Measurements from ENCODE around the gene KCNC3.
"Not testable (repeated sequence)": the region's sequence is repeated elsewhere in the genome, so short reads cannot be mapped to it uniquely, and the experiment has no call there.

Gene KCNC3

DNA sequence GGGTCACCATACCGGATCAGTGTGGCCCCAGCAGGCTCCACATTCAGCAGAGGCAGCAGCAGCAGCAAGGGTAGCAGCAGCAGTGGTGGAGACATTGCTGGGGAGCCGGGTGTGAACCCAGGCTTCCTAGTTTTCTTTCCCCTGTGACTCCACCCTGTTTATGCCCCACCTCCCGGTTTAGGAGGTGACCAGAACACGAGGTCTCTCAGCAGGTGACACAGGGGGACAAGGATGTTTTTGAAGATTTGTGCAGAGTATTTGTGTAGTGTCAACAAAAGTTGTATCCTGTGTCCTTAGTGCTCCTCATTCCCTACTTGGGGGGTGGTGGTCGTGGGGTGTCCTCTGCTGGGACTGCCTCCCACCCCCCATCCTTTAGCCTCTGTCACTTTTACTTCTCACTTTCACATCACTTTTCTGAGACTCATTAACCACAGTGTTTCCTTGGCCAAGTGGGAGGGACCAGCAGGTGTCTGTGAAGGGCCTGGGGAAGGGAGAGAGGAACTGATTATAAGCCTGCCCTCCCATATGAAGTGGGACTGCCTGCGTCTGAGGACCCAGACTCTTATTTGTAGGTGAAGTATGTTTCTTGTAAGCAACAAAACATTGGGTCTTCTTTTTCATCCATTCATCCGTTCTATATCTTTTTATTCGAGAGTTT is 15.6 kb upstream of the KCNC3 start:
- peak; percentile 93 for FAIRE-seq
- DNase-seq (ENCODE audit: insufficient read length): no peak
- TF ChIP-seq POLR2A (IDR thresholded peaks at IDR 0.05; ENCODE audit: low read depth, low read length) (peak; percentile 96), POLR2AphosphoS5 (IDR thresholded peaks at IDR 0.05; ENCODE audit: low read depth, low read length) (peak; percentile 94), TAF1 (IDR thresholded peaks at IDR 0.05; ENCODE audit: borderline replicate concordance, low read depth, low read length) (peak; percentile 84; the same call in 1 of the 2 replicates)

GRCh38 chr19:50341091-50341564 is 12.0 kb upstream of the KCNC3 start:
- FAIRE-seq: peak; percentile 95

DNA sequence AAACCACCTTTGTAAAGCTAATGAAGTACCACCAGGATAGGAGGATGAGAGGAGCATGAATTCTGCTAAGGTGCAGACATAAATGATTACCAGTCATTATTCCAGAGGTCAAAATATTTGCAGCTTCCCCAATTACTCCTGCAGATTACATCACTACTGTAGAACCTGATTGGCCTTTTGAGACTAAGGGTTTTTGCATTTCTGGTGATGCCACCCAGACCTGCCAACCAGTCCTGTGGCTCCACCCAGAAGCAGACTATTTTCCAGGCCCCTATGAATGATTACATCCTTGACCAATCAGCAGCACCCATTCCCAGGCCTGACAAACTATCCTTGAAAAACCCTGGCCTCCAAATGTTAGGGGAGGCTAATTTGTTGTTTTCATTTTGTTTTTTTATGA is 11.2 kb upstream of the KCNC3 start:
- FAIRE-seq (no peak), DNase-seq (ENCODE audit: insufficient read length) (no peak)
- TF ChIP-seq POLR2A (IDR thresholded peaks at IDR 0.05; ENCODE audit: low read depth, low read length) (no peak), POLR2AphosphoS5 (IDR thresholded peaks at IDR 0.05; ENCODE audit: low read depth, low read length) (no peak)

More at GRCh38 chr19:50341091-50341564, 12.0 kb upstream of the KCNC3 start:
- TF ChIP-seq TAF1 (IDR thresholded peaks at IDR 0.05; ENCODE audit: borderline replicate concordance, low read depth, low read length): no peak
- no peak; the same call in 1 of the 2 replicates for TF ChIP-seq POLR2A (IDR thresholded peaks at IDR 0.05; ENCODE audit: low read depth, low read length)
- peak; percentile 45; the same call in 1 of the 2 replicates for TF ChIP-seq POLR2AphosphoS5 (IDR thresholded peaks at IDR 0.05; ENCODE audit: low read depth, low read length)
- DNase-seq (ENCODE audit: insufficient read length): no peak

DNA sequence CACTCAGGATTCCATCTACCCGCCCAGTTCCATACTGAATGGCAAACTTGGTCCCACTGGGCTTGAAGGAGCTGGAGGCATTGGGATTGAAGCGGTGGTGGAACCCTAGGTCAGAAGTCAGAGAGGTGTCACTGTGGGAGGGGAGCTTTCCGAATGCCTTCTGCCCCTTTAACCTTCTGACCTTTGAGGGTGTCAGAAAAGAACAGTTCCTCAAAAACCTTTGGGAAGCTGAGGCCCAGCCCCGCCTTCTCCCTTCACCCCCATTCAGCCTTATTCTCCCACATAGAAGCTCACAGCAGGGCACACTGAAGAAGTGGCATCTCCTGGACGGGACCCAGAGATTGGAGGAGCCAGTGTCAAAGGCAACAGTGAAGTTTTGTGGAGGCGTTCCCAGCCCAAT is 7.9 kb upstream of the KCNC3 start:
- FAIRE-seq; DNase-seq (ENCODE audit: insufficient read length): not testable (repeated sequence)

DNA sequence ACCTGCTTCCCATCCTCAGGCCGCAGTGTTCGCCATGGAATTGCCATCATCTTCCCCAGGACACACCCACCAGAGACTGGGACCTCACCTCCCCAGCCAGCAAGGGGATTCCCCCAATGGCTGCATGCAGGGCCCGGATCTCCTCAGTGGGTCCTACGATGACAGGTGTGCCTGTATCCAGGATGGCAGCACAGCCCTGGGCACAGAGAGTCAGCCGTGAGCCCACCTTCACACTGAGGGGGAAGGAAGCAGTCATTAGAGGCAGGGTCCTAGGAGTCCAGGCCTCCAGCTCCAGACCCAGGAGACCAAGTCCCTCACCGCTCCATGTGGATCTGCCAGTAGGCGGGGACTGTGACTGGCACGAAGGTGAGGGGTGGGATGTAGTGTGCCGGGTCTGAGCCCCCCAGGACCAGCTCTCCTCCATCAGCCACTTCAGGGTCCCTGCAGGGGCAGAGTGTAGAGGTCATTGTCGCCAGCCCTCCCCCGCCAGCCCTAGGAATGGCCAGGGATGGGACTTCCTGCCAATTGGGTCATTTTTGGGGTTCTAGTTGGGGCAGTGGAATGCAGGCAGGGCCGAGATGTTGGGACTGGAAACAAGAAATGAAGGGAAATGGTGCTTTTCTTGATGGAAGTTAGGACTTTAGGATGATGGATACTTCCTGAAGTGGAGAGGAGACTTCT is 5.7 kb upstream of the KCNC3 start:
- FAIRE-seq (no peak), DNase-seq (ENCODE audit: insufficient read length) (no peak)
- no peak for TF ChIP-seq POLR2A (IDR thresholded peaks at IDR 0.05; ENCODE audit: low read depth, low read length)
- peak; percentile 36 for TF ChIP-seq POLR2AphosphoS5 (IDR thresholded peaks at IDR 0.05; ENCODE audit: low read depth, low read length)
- TF ChIP-seq TAF1 (IDR thresholded peaks at IDR 0.05; ENCODE audit: borderline replicate concordance, low read depth, low read length): no peak

DNA sequence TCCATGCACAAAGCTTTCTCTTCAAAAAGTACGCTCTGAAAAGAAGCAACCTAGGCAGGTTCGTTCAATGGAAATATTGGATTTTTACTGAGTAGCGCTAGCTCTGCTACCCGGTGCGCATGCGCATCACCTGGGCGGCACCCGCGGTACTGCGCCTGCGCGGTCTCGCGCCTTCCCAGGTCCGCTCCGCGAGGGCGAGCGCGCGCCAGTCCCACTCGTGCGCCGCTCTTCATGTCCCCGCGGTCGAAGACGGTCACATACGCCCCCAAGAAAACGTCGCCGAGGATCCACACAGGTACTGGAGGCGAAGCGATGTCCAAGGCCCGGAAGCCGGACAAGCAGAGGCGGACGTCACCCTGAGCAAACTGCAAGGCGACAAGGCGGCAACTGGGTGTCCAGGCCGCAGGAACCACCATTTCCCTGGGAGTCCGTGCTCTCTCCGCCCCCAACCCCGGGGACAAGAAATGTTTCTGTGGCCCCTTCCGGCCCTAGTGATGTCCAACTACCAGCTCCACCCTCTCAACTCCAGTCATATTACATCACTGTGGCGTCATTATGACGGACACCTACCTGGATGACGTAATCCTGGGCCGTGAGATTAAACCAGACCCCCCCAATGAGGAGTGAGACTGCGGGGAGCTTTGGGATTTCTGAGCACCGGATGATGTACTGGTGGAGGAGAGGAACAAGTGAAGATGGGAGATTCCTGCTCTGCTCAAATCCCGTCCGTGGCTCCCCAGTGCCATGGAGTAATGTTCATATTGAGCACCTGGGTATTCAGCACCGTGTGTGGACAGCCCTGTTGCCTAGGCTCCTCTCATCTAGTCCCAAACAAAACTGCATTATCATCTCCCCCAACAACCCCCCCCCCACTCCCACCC is 4.8 kb upstream of the KCNC3 start:
- TF ChIP-seq TAF1 (IDR thresholded peaks at IDR 0.05; ENCODE audit: borderline replicate concordance, low read depth, low read length) (0 out of 2 replicates have a peak, but pooled peaks have one; percentile 35), POLR2AphosphoS5 (IDR thresholded peaks at IDR 0.05; ENCODE audit: low read depth, low read length) (no peak), POLR2A (IDR thresholded peaks at IDR 0.05; ENCODE audit: low read depth, low read length) (peak; percentile 52; the same call in 1 of the 2 replicates)
- peak; percentile 91 for DNase-seq (ENCODE audit: insufficient read length)
- FAIRE-seq: no peak

DNA sequence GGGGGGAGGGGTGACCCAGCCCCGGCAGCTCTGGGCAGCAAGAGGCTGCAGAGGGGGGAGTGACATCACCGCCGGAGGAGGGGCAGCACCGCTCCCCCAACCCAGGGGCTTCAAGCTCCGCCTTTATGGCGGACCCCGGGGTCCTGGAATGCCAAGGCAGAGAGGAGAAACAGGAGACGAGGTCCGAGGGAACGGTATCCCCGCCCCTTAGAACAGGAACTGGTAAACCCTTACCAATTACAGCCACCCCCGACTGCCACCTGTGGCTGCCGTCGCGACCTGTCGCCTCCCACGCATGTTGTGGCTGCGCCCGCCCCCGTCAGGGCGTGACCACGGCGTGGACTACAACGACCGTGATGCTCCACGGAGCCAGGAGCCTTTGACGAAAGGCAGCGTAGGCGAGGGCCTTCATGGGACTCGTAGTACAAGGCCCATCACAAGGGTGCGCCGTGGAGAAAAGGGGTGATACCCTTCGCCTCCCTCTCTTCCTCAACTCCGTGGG is 4.1 kb upstream of the KCNC3 start:
- TF ChIP-seq TAF1 (IDR thresholded peaks at IDR 0.05; ENCODE audit: borderline replicate concordance, low read depth, low read length): no peak
- TF ChIP-seq POLR2A (IDR thresholded peaks at IDR 0.05; ENCODE audit: low read depth, low read length): peak; percentile 55; the same call in 1 of the 2 replicates
- DNase-seq (ENCODE audit: insufficient read length) (peak; percentile 76), FAIRE-seq (peak; percentile 97)

- FAIRE-seq (peak; percentile 60), DNase-seq (ENCODE audit: insufficient read length) (no peak)
These were observed 3.3 kb upstream of the KCNC3 start for GRCh38 chr19:50332244-50333038.

DNA sequence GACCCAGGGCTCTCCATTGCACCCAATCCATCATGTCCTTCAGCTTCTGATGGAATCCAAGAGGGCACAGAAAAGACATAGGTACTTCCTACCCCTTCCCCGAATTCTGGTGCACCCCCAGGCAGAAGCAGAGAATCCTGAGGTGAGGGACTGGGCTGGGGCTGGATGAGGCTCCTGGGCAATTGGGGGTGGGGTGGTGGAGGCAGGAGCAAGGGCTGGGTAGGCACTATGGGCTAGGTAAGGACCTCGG is 2.7 kb upstream of the KCNC3 start:
- TF ChIP-seq POLR2AphosphoS5 (IDR thresholded peaks at IDR 0.05; ENCODE audit: low read depth, low read length) (no peak), POLR2A (IDR thresholded peaks at IDR 0.05; ENCODE audit: low read depth, low read length) (no peak), TAF1 (IDR thresholded peaks at IDR 0.05; ENCODE audit: borderline replicate concordance, low read depth, low read length) (no peak)
- FAIRE-seq: no peak

More at GRCh38 chr19:50332244-50333038, 3.3 kb upstream of the KCNC3 start:
- TF ChIP-seq POLR2AphosphoS5 (IDR thresholded peaks at IDR 0.05; ENCODE audit: low read depth, low read length) (no peak), TAF1 (IDR thresholded peaks at IDR 0.05; ENCODE audit: borderline replicate concordance, low read depth, low read length) (no peak), POLR2A (IDR thresholded peaks at IDR 0.05; ENCODE audit: low read depth, low read length) (no peak)

GRCh38 chr19:50331221-50331993 is 2.2 kb upstream of the KCNC3 start:
- DNase-seq (ENCODE audit: insufficient read length): peak; percentile 25
- TF ChIP-seq POLR2AphosphoS5 (IDR thresholded peaks at IDR 0.05; ENCODE audit: low read depth, low read length): no peak
- no peak for TF ChIP-seq POLR2A (IDR thresholded peaks at IDR 0.05; ENCODE audit: low read depth, low read length)
- TF ChIP-seq TAF1 (IDR thresholded peaks at IDR 0.05; ENCODE audit: borderline replicate concordance, low read depth, low read length): no peak
- FAIRE-seq: no peak

More for the DNA sequence above, 2.7 kb upstream of the KCNC3 start:
- DNase-seq (ENCODE audit: insufficient read length): peak; percentile 7
